Fibroblast of skin of right biceps (primary cell): ENCODE results near the gene GJC1.

Experiments used
- DNase-seq: peaks from one replicate; pipeline ENCODE4 v3.0.0-alpha.2; 2013

GJC1 gene

GRCh38 chr17:44775838-44776621, 54.1 kb downstream of the GJC1 start:
- DNase-seq = no peak

- peak; percentile 98 for DNase-seq
Measured at GRCh38 chr17:44775136-44775837, 54.8 kb downstream of the GJC1 start.

DNA sequence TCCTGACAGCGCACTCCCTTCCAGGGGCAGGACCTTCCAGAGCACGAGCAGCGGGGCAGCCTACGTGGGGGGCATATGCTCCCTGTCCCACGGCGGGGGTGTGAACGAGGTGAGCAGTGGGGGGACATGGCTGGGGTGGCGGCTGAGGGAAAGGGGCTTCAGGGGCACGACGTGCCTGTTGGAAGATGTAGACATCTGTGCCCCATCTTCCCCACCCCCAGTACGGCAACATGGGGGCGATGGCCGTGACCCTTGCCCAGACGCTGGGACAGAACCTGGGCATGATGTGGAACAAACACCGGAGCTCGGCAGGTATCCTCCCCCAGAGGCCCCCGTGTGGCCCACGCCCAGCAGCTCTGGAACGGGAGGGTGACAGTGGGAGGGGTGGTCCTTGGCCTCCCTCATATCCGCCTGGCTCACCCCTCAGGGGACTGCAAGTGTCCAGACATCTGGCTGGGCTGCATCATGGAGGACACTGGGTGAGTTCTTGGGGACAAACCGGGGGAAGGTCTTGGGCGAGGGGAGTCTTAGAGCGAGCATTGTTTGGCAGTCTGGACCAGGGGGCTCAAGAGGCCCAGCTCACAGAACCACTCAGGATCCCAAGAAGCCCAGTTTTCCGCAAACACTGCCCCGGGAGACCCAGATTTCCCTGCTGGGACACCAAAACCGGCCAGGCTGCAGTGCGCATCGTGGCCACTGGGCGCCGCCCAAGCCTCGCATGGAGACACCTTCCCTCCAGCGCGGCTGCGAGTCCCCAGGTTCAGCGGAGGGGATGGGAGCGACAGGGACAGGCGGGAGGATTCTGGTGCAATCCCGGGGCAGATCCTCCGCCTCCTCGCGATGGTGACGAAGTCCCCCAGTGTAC, 55.6 kb downstream of the GJC1 start:
- DNase-seq = peak; percentile 77

- no peak for DNase-seq
Measured at GRCh38 chr17:44773140-44773539, 56.9 kb downstream of the GJC1 start.

GRCh38 chr17:44772308-44773045, 57.6 kb downstream of the GJC1 start:
- DNase-seq = no peak

DNA sequence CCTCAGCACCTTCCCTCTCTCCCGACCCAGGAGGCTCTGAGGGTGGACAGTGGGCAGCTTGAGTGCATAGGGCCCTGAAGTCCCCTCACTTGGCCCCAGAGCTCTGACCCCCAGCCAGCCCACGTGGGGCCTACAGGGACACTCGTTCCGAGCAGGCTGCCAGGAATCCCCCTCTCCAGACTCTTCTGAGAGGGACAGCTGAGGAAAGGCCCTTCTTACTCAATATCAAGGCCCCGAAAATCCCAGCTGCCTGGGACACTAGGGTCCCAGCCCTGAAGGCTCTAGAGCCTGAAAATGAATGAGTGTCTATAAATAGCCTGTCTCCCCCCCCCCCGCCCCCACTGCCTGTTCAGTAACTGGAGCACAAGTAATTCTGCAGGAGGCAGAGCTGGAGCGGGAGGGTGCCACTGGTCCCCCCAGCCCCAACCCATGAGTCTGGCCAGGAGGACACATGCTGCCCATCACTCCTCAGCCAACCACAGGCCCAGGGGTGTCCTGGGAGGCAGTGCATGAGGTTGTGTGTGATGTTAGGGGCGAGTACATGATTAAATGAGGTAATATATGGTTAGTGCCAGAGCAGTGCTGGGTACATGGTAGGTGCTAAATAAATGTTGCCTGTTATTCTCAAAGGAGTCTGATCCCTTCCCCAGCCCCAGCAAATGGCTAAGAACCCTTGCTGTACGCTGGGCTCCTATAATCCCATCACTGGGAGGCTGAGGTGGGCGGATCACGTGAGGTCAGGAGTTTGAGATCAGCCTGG, 59.7 kb downstream of the GJC1 start:
- DNase-seq = no peak

DNA sequence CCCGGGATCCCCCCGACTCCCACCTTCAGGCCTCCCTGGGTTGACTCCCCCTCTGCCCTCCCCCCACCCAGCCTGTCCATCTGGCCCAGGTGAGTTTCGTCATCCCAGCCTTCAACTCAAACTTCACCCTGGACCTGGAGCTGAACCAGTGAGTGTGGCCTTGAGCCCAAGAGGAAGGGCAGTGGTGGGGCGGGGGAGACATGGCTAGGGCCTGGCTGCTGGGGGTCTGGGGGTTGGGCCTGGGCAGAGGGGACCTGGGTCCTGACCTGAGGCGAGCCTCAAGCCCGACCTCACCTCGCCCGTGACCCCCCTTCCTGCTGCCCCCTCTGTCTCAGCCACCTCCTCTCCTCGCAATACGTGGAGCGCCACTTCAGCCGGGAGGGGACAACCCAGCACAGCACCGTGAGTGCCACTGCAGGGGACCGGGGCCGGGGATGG, 60.4 kb downstream of the GJC1 start:
- DNase-seq = no peak

DNA sequence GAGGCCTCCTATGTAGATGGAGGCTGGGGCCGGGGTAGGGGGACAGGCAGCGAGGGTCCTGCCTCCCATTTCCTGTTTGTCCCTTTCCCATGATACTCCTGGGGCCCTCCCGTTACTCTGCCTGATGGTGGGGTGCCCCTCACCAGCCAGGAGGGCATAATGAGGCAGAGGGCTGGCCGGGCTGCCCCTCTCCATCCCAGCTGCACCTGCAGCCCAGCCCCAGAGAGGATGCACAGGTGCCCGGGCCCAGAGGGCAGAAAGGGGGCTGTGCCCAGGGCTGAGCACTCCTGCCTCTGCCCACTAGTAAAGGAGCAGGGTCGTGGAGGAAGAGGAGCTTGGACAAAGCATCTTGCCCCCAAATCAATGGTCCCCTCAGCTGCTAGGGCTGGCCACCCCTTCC, 60.9 kb downstream of the GJC1 start:
- DNase-seq = no peak

GRCh38 chr17:44768505-44769142, 61.5 kb downstream of the GJC1 start:
- DNase-seq = no peak

GRCh38 chr17:44767493-44767892, 62.6 kb downstream of the GJC1 start:
- no peak for DNase-seq

- DNase-seq = no peak
Measured at GRCh38 chr17:44766409-44767038, 63.6 kb downstream of the GJC1 start.

GRCh38 chr17:44765965-44766364, 64.1 kb downstream of the GJC1 start:
- no peak for DNase-seq

DNA sequence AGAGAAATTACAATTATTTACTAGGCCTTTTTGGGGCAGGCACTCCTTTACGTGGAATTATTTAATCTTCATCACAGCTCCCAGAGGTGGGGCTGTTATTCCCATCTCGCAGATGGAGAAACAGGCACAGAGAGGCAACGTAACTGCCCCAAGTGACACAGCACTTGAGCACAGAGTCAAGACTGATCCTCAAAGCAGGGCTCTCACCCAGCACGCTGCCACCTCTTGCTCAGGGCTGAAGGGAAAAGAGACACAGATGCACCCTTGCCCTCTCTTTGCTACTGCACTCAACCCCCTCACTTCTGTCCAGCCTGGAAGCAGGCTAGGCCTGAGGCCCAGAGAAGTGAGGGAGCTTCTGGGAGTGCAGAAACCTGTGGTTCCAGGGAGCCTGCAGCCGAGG, 66.9 kb downstream of the GJC1 start:
- DNase-seq = no peak

DNA sequence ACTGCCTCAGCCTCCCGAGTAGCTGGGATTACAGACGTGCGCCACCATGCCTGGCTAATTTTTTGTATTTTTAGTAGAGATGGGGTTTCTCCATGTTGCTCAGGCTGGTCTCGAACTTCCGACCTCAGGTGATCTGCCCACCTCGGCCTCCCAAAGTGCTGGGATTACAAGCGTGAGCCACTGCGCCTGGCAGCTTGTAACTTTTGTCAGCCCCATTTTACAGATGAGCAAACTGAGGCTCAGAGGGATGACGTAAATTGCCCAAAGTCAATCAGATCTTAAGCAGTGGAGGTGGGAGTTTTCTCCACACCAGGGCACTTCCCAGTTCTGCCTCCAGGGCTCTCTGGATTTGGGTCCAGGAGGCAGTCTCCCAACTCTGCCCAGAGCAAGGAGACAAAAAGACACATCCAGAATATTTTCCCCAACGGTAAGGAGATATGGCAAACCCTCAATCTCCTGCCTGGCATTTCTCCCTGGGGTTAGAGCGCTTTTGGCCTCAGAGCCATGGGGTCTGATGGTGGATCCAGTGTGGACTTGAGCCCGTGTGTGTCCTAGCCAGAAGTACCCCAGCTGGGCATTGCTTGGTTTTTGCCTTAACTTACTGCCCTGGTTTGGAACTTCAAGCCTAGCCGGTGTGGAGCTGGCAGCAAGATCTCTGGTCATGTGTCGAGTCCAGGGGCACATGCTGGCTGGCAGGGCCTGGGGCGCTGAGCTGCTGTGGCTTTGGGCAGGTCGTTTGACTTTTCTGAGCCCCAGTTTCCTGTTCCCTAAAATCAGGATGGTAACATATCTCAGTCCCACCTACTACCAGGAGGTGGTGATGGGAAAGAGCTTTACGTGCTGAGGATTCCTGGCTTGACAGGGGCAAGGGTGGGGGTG, 67.9 kb downstream of the GJC1 start:
- DNase-seq = no peak

GRCh38 chr17:44760474-44761308, 69.4 kb downstream of the GJC1 start:
- DNase-seq = no peak

DNA sequence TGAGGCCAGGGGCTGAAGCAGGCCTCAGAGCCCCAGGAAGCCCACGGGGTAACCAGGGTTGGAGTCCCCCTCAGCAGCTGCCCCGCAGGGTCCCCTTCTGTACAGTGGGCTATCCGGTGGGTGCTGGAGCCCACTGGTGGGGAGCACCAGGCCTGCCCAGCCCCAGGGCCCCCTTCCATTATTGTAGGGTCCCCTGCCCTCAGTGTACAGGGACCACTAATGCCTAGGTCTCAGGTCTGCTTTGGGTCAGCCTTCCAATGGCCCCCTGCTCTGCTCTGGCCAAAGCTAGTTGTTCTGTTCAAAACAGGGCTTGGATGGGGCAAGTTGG, 70.2 kb downstream of the GJC1 start:
- no peak for DNase-seq

DNA sequence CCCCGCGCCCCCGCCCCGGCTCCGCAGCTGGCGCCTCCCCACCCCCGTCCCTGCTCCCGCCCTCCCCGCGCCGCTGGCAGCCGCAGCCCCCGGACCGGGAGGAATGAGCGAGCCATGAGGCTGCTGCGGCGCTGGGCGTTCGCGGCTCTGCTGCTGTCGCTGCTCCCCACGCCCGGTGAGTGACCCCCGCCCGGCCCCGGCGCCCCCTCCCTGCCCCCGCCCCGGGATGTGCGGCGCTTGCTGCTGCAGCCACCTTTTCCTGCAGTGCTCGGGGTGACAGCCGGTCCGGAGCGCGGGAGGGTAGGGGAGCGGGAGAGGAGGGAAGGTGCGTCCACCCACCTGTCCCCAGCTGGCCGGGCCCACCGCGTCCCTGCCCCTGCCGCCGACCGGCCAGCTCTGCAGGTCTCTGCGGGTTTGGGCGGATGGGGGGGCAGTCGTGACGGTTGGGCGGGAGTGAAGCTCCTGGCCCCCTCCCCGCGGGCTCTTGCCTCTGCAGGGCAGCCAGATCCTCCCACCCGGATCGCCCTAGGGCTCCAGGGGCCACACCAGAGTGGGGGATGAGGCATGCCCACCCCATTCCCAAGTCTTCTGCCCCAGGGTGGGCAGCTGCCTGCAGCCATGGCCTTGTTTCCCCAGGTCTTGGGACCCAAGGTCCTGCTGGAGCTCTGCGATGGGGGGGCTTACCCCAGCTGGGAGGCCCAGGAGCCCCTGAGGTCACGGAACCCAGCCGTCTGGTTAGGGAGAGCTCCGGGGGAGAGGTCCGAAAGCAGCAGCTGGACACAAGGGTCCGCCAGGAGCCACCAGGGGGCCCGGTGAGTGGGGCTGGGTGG, 70.8 kb downstream of the GJC1 start:
- no peak for DNase-seq

DNA sequence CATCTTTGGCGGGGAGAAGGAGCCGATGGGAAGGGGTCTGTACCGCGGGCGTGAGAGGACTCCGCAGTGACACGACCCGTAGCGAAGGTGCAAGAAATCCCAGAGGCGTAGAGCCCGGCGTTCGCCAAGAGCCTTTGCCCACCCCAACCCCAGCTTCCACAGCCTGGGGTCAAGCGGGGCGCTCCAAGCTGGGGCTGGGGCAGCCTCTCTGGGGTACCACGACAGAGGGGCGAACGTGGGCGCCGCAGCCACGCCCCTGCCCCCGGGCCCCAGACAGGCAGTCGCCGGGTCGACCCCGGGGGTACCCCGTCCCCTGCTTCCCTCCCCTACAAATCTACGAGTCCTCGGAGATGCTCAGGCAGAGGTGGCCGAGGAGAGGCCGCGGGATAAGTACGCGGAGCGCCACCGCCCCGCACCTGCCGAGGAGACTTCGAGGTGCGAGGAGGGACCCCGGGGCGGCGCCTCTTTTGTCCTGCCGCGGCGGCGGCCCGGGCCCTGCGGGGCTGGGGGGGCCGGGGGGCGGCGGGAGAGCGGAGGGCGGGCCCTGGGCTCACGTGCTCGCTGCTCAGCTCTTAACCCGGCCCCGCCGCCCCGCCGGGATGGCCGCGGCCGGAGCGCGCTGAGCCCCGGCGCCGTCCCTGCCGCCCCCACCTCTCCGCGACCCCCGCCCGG, 71.5 kb downstream of the GJC1 start, which contains the start of gene ADAM11:
Gene ADAM11, plus strand, starts transcription at position 575 of the 672 bp plus-strand sequence. CDS start 212 bp downstream, outside the sequence.
- DNase-seq = no peak
